Measurements from ENCODE around the gene ITGB3.

Gene ITGB3

DNA sequence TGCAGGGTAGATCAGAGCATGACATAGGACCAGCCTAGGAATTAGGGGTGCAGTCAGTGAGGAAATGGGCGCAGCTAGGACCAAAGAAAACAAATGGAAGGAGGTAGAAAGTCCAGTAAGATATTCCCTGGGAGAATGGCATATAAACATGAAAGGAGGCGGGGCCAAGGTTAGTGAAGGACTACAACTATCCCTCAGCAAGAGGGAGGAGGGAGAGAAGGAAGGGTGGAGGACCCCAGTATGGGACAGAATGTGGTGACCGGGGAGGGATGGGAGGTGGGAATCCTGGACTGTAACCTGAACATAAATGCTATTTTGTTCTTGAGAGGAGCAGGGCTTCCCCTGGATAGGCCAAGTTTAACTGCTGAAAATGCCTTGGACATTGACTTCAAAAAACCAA is 22.8 kb downstream of the ITGB3 start:
- DNase-seq (ENCODE audit: low read depth in 2 of 2): no peak

DNA sequence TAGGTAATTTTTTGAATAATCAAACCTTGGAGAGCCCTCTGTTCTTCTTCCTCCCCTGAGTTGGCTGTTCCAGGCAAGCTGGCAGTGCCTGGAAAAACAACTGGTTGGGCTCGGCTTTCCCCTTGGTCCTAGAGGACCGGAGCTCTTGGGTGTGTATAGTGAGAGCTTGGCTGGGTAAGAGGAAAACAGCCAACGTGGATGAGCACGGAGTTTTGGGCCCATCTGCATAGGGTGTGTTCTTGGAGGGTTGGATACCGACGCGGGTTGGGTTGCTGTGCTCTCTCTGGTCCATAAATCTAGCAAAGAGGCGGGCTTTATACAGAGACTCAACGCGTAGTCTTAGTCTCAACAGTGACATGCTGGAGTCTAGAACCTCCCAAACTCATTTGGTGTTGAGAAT is 23.2 kb downstream of the ITGB3 start:
- no peak for DNase-seq (ENCODE audit: low read depth in 2 of 2)

DNA sequence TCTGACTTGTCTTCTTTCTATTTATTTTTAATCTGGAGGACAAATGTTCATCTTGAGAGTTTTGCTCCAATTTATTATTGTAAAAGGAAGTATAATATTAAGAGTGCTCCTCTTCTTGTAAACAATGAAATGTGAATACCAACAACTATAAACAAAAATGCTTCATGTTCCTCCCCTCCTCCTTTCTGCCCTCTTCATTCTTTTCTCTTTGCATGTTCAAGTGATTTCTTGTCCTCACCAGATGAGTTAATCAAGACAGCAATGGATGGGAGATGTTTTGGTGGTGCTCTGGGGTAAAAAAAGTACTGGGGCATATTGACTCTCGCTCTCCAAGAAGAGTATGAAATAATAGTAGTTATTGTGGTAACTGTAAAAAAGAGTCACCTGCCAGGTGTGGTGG is 24.3 kb downstream of the ITGB3 start:
- DNase-seq (ENCODE audit: low read depth in 2 of 2): no peak

DNA sequence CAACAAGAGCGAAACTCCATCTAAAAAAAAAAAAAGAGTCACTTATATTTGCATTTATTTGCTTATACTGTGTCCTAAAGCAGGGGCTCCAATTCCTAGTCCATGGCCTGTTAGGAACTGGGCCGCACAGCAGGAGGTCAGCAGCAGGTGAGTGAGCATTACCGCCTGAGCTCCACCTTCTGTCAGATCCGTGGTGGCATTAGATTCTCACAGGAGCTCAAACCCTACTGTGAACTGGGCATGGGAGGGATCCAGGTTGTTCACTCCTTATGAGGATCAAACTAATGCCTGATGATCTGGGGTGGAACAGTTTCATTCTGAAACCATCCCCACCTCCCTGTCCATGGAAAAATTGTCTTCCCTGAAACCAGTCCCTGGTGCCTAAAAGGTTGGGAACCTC is 24.9 kb downstream of the ITGB3 start:
- no peak for DNase-seq (ENCODE audit: low read depth in 2 of 2)

DNA sequence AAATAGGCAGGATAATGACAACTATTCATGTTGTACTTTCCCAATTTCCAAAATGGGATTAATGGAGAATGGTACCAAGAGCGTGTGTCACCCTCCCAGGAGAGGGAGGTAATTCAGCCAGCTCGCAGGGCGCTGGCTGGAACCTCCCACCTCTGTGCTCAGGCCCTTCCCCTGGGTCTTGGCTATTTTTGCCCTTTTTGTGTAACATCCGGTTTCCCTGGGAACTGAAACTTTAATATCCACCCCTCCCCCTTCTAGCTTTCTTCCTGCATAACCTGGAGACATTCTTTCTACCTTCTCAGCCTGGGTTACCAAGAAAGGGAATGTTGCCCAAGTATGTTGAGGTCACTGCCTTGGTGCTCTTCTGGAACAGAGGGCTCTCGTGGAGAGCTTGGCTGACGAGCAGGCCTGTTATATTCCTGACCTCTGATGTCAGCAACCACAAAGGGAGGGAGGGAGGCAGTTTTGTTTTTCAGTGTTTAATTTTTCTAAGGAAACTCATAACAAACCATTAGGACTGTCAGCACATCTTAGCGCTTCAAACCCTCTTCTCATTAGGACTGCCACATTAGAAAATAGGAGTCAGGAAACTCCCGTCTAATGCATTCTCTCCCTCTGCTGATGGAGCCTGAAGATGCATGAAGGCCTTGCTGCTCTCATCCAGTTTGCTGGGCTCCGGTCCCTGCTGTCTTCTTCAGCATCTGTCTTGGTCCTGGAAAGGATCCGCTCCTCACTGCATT is 25.6 kb downstream of the ITGB3 start:
- no peak for DNase-seq (ENCODE audit: low read depth in 2 of 2)

DNA sequence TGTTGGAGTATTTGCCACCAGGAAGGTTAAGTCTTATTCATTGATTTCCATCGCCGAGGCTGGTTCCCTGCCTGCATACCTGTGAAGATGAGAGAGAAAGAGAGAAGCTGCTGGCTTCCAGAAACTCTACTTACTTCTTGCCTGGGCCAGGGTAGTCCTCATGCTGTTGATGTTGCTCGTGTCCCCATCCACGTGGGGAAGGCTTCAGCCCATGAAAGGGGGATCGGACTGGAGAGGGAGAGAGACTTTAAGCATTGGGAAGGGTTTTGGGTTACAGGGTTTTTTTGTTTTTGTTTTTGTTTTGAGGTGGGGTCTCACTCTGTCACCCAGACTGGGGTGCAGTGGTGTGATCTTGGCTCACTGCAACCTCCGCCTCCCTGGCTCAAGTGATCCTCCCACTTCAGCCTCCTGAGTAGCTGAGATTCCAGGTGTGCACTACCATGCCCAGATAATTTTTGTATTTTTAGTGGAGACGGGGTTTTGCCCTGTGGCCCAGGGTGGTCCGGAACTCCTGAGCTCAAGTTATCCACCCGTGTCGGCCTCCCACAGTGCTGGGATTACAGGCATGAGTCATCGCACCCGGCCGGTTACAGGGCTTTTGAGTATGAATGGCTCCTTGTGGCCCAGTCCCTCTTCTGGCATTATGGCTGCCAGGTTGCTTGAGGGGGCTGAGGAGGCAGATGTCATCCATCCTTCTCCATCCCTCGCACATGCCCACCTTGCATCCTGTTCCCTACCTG is 26.6 kb downstream of the ITGB3 start:
- no peak for DNase-seq (ENCODE audit: low read depth in 2 of 2)

DNA sequence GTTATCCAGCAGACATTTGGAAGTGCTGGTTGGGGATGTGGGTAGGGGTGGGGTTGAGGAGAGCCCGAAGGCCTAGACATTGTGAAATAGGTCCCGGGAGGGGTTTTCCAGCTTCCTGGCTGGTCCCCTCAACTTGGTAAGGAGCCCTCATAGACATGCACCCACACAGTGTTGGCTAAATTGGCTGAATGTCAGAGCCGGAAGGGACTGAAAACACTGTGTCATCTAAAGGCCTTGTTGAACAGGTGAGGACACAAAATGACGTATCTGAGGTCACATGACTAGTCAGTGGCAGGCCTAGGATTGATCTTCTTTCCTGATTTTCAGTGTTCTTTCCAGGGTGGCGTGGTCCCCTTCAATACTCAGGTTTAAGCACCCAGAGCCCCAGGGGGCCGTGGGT is 27.6 kb downstream of the ITGB3 start:
- no peak for DNase-seq (ENCODE audit: low read depth in 2 of 2)

DNA sequence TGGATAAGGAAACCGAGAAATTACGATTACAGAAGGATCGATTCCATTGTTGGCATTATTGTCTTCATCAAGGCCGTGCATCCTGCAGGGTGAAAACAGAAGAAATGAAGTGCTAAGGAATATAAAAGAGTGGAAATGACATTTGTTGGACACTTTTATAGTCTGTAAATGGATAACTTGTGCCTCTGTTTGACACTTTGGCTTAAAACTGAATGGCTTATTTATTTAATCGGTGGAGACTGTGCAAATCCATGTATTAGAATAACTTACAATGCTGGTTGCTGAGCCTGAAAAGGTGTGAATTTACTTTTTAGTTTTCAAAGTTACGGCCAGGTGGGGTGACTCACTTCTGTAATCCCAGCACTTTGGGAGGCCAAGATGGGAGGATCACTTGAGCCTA is 31.4 kb downstream of the ITGB3 start:
- DNase-seq (ENCODE audit: low read depth in 2 of 2): no peak

DNA sequence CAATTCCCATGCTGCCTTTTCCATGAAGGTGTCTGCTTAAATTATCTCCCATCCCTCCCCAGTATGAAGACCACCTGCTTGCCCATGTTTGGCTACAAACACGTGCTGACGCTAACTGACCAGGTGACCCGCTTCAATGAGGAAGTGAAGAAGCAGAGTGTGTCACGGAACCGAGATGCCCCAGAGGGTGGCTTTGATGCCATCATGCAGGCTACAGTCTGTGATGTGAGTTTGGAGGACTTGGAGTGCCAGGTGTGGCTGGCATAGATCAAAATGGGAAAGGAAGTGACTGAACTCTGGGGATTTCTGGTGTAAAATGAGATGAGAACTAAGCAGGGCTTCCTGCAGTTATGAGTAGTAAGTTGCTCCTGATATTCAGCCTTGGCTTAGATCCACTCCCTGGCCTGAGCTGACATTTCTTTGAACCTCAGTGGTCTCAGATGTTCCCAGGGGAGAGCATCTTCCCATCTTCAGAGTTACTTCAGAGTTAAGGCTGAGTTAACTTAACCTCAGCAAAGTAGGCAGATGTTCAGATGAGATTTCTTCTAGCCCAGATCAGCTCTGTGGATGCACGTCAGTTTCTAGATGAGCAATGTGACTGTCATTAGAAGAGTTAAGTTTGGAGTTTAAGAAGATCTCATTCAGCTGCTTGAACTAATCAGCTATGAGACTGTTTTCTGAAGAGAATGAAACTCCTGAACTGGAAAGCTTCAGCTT is 32.7 kb downstream of the ITGB3 start:
- no peak for DNase-seq (ENCODE audit: low read depth in 2 of 2)

DNA sequence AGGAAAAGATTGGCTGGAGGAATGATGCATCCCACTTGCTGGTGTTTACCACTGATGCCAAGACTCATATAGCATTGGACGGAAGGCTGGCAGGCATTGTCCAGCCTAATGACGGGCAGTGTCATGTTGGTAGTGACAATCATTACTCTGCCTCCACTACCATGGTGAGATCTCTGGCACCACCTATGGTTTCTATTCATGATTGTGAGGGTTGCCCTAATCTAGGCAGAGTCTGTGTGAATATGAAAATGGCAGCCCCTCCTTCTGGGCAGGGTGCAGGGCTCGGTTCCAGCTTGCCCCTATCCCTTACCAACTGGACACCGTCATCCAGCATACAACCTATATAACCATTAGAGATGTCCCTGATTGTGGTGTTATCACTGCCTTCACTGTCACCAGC is 33.4 kb downstream of the ITGB3 start:
- no peak for DNase-seq (ENCODE audit: low read depth in 2 of 2)

DNA sequence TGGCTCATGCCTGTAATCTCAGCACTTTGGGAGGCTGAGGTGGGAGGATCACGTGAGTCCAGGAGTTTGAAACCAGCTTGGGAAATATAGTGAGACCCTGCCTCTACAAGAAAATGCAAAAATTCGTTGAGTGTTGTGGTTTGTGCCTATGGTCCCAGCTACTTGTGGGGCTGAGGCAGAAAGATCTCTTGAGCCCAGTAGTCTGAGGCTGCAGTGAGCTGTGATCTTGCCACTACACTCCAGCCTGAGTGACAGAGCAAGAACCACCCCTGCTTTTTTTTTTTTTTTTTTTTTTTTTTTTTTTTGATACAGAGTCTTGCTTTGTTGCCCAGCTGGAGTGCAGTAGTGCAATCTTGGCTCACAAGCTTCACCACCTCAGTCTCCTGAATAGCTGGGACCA is 34.0 kb downstream of the ITGB3 start:
- DNase-seq (ENCODE audit: low read depth in 2 of 2): no peak

DNA sequence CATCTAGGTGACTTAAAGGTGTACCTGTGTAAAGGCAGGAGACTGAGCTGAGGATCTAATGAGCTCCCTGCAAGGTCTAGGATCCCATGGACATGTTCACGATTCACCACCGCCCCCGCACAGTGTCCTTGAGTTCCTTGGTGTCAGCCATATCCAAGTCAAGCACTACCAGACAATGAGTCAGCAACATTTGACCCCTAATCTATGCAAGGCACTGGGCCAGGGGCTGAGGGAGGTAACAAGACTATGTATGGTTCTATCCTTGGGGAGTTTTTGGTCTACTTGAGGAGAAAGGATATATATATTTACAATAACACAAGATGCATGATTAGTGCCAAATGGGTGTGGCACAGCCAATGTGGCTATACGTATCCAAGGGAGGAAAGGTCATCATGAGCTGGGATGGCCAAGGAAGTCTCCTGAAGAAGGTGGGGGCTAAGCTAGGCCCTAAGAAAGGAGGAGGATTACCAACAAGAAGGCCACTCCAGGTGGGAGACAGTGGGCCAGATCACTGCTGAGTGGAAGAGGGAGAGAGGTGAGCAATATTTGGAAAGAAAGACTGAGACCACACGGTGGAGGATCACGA is 35.0 kb downstream of the ITGB3 start:
- no peak for DNase-seq (ENCODE audit: low read depth in 2 of 2)

DNA sequence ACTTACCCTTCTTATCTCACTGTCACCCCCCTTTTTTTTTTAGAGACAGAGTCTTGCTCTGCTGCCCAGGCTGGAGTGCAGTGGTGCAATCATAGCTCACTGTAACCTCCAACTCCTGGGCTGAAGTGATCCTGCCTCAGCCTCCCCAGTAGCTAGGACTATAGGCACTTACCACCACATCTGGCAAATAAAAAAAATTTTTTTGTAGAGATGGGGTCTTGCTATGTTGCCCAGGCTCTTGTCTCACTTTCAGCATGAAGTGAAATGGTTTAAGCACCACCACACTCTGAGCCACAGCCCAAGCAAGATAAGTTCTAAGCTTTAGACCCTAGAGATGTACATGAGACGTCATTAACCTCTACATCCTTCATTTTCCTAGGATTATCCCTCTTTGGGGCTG is 35.7 kb downstream of the ITGB3 start:
- no peak for DNase-seq (ENCODE audit: low read depth in 2 of 2)

DNA sequence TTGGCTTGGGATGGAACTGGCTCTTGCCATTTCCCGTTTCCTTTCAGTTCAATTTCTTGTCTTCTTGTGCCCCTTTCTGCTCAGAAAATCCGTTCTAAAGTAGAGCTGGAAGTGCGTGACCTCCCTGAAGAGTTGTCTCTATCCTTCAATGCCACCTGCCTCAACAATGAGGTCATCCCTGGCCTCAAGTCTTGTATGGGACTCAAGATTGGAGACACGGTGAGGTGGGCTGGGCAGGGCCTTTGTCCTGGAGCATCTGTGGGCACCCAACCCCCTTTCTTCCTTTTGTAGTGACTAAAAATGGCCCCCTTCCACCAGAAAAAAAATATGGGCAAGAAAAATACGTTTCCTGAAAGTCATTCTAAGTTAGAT is 37.2 kb downstream of the ITGB3 start:
- no peak for DNase-seq (ENCODE audit: low read depth in 2 of 2)

DNA sequence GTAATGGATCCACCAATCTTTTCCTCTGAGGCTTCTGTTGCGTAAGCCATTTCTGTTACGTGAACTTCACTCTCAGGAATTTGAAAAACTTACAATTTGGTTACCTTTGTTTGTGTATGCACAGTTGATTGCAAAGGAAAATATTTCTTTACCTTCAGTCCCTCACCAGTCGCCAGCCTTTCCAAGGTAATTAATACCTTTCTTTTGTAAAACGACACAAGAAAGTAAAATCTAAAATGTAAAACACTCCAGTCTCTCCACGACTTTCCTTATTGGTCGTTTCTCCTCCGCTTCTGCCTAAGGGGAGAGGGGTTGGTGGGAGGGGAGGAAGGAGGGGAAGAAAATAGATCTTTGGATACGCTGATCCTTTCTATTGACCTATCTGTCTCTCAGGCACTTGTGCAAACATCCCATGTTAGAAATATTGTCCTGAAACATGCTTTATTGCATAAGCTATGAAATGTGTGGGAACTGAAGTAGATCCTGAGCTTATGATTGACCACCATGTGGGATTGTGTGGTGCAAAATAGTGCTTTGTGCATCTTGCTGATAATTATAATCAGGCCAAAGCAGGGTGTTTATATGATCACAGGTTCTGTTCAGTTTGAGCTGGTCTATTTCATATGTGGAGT is 37.7 kb downstream of the ITGB3 start:
- DNase-seq (ENCODE audit: low read depth in 2 of 2): no peak

DNA sequence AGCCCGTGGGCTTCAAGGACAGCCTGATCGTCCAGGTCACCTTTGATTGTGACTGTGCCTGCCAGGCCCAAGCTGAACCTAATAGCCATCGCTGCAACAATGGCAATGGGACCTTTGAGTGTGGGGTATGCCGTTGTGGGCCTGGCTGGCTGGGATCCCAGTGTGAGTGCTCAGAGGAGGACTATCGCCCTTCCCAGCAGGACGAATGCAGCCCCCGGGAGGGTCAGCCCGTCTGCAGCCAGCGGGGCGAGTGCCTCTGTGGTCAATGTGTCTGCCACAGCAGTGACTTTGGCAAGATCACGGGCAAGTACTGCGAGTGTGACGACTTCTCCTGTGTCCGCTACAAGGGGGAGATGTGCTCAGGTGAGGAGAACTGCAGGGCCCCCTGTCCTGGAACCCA is 38.6 kb downstream of the ITGB3 start:
- DNase-seq (ENCODE audit: low read depth in 2 of 2): no peak

DNA sequence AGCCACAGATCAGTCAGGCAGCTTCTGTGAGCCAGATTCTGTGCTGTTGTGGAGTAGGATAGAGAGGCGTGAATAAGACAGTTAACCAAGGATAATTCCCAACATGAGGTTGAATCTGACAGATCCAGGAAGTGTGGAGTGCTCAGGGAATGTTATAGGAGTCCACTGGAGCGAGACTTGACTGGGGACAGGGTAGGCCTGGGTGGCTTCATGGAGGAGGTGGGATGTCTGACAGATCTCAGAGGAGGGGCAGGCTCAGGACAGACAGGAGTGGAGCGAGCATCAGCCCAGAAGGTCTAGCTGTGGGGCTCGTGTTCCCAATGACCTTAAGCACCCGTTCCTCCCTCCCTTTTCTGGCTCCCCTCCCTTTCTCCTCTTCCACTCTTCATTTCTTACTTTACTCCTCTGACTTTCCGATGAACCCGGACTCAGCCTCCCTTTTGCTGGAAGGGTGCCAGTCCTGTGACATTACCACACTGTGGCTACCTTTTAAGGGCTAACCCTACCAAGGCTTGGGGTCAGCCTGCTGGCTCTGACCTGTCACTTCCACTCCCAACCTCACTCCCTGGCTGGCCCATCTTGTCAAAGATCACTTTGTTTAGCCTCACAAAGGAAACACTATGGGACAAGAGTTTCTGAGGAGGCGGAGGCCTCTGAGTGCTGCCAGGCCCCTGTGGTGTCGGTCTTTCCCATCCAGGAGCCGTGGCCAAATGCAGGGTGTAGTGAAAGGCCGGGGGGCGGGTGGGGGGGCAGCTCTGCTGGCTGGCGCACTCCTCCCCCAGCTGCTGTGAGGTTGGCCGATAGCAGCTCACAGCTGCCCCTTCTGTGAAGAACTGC is 41.6 kb downstream of the ITGB3 start:
- DNase-seq (ENCODE audit: low read depth in 2 of 2): no peak

DNA sequence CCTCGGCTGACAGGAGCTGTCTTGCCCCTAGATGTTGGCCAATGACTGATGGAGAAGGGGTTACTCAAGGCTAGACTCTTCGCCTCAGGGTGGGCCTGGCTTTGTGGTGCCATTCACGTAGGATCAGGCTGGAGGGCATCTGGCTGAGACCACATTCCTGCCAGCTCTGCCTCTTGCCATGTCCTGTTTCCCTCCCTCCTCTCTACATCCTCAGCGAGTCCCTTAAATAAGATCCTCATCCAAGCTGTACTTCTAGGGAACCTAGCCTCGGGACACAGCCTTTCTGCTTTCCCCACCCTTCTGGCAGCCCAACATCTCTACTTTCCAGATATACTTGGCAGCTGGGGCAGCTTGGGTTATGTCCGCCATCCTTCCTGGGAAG is 42.2 kb downstream of the ITGB3 start:
- no peak for DNase-seq (ENCODE audit: low read depth in 2 of 2)

DNA sequence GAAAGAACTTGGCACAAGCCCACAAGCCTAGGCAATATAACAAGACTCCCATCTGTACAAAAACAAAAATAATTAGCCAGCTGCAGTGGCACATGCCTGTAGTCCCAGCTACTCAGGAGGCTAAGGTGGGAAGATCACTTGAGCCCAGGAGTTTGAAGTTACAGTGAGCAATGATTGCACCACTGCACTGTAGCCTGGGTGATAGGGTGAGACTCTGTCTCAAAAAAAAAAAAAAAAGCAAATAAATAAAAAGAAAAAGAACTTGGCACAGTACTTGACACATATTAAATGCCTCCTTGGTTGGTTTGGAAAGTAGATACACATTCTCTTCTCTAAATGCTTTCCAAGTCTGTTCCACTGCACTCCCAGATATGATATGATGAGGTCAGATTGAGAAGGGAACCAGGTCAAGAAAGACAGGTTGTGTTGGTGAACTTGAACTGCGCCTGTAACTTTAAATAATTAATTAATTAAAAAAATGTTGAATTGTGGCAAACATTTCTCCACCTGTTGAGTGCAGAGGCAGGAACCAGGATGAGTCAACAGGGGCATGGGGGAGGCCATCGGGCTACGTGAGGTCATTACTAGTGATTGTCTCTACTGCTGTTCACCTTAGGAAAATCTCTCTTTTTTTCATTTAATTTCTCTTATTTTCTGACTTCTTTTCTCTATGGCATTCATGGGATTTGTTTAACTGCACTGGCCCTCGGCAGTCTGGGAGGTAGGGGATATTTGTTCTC is 44.2 kb downstream of the ITGB3 start:
- no peak for DNase-seq (ENCODE audit: low read depth in 2 of 2)

DNA sequence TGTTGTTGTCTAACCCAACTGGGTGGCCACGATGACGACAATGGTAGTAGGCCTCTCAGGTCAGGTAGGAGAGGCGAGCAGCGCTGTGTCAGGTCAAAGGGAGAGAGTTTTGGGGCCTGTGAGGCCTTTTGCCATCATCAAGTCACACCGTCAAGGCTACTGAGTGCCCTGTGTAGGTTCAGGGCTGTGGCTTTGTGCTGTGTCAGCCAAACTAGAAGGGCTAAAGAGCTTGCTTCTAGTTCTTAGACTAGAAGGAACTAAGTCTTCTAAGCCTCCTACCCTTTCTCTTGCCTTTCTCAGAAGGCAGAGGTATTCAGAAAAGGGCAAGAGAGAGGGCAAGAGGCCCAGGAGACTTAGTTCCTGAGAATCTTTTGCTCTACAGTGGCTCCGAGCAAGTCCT is 45.1 kb downstream of the ITGB3 start:
- no peak for DNase-seq (ENCODE audit: low read depth in 2 of 2)

Measured in stimulated activated CD4-positive, alpha-beta T cell treated with anti-CD3 and anti-CD28 coated beads, Interleukin-1b, Interleukin-23, amount 100 ng/mL, for 4 hours (primary cell).